Endodermal cell (in vitro differentiated cells): ENCODE data around the gene MKLN1. TPM values are rescaled to one million over a fixed set of nuclear protein-coding genes. Genes with fewer than 3 reads are reported as not detected.

Source experiments
- DNase-seq: peaks from one replicate; pipeline ENCODE4 v3.0.0-alpha.2; 2017
- H3K27ac ChIP-seq: 2 replicates; pipeline ENCODE4 v1.5.1; 2013; ENCODE audit warnings: mild to moderate bottlenecking, low read depth, low read length, moderate library complexity
- H3K27me3 ChIP-seq: 2 replicates; pipeline ENCODE4 v1.6.1; 2013; ENCODE audit warnings: mild to moderate bottlenecking, low read length, moderate library complexity; ENCODE audit not compliant: insufficient read depth, control insufficient read depth, poor library complexity, severe bottlenecking
- H3K36me3 ChIP-seq: 2 replicates; pipeline ENCODE4 v1.7.0; 2013; ENCODE audit warnings: mild to moderate bottlenecking, low read length, moderate library complexity; ENCODE audit not compliant: control insufficient read depth, insufficient read depth
- H3K4me1 ChIP-seq: one replicate; pipeline ENCODE4 v1.7.0; 2013; ENCODE audit warnings: low read length; ENCODE audit not compliant: control insufficient read depth, insufficient read depth
- H3K4me3 ChIP-seq: 2 replicates; pipeline ENCODE4 v1.5.1; 2013; ENCODE audit warnings: mild to moderate bottlenecking, low read length, moderate library complexity
- H3K9ac ChIP-seq: 2 replicates; pipeline ENCODE4 v1.6.1; 2013; ENCODE audit warnings: mild to moderate bottlenecking, low read length, moderate library complexity; ENCODE audit not compliant: poor library complexity, severe bottlenecking; ENCODE audit errors: extremely low read depth
- H3K9me3 ChIP-seq: 2 replicates; pipeline ENCODE4 v1.6.1; 2013; ENCODE audit warnings: mild to moderate bottlenecking, low read length, moderate library complexity; ENCODE audit not compliant: control insufficient read depth
- H3K27ac Mint-ChIP-seq: 2 replicates; pipeline ENCODE4 v1.8.0; 2020; ENCODE audit warnings: mixed read lengths
- H3K27me3 Mint-ChIP-seq: 2 replicates; pipeline ENCODE4 v1.8.0; 2021; ENCODE audit warnings: mild to moderate bottlenecking, mixed read lengths; ENCODE audit not compliant: insufficient read depth
- H3K36me3 Mint-ChIP-seq: 2 replicates; pipeline ENCODE4 v1.8.0; 2020; ENCODE audit warnings: low read depth, mixed read lengths
- H3K4me1 Mint-ChIP-seq: 2 replicates; pipeline ENCODE4 v1.8.0; 2020; ENCODE audit warnings: mixed read lengths
- H3K4me3 Mint-ChIP-seq: 2 replicates; pipeline ENCODE4 v1.8.0; 2020; ENCODE audit warnings: mild to moderate bottlenecking, moderate library complexity, mixed read lengths
- H3K9me3 Mint-ChIP-seq: 2 replicates; pipeline ENCODE4 v1.8.0; 2020; ENCODE audit warnings: mild to moderate bottlenecking, mixed read lengths
- CTCF ChIP-seq: fragments of 200-600 bp; sonication (generic); conservative IDR thresholded peaks from 2 replicates; pipeline ENCODE4 v1.5.0; 2021; ENCODE audit warnings: antibody characterized with exemption, mild to moderate bottlenecking
- WGBS, 2 experiments: methylation state at CpG; one replicate each; pipeline versions ENCODE4 v1.1.5 to v1.1.7; 2013; ENCODE audit warnings: missing lambda C conversion rate in 2 of 2, mixed read lengths in 1 of 2; ENCODE audit not compliant: insufficient coverage in 1 of 2, insufficient read length in 1 of 2; 5-methylcytosine and 5-hydroxymethylcytosine counted together
- total RNA-seq, 2 donors: library from RNA; stranded (reverse); fragmentation: NEBNext Ultra II Directional in 1 of 2; extraction: Animal tissue kit (Norgen Biotek cat#: 25700) in 1 of 2; gene quantifications; 2 replicates in 1 of 2; 3 replicates in 1 of 2; pipeline ENCODE4 v1.2.1, GENCODE V29; 2021

The MKLN1 gene
- total RNA-seq, 2 donors from 2014 or later: 69.3 to 71.8 TPM

- no peaks in the 10 kb centered on the region for H3K9me3 ChIP-seq
- no peaks in the 10 kb centered on the region for H3K27me3 ChIP-seq
- H3K27me3 Mint-ChIP-seq: no peaks in the 10 kb centered on the region
- no peak overlapping the region for H3K4me3 ChIP-seq
- peaks cover 22% of the 10 kb centered on the region for H3K36me3 Mint-ChIP-seq
- H3K9me3 Mint-ChIP-seq: no peaks in the 10 kb centered on the region
- H3K4me1 Mint-ChIP-seq: peaks cover 21% of the 10 kb centered on the region
- WGBS, 2 experiments: 100% methylated on average over 1 of the region's 1 CpG; no CpG with 5 or more reads in 1 of the 2 experiments
- no peak for TF ChIP-seq CTCF
- DNase-seq: no peak
- H3K27ac Mint-ChIP-seq: no peak overlapping the region
- no peak overlapping the region for H3K27ac ChIP-seq
- H3K4me3 Mint-ChIP-seq: no peak overlapping the region
- peaks cover 44% of the 10 kb centered on the region for H3K36me3 ChIP-seq
- no peak overlapping the region for H3K9ac ChIP-seq
- no peaks in the 10 kb centered on the region for H3K4me1 ChIP-seq
Measured at GRCh38 chr7:131388126-131388525, 60.5 kb downstream of the MKLN1 start.

GRCh38 chr7:131390275-131390674 lies 62.6 kb downstream of the MKLN1 start:
- Histone ChIP-seq H3K4me1 (no peaks in the 10 kb centered on the region), H3K36me3 (peaks cover 46% of the 10 kb centered on the region), H3K4me3 (no peak overlapping the region), H3K9me3 (no peaks in the 10 kb centered on the region), H3K27ac (no peak overlapping the region), H3K9ac (no peak overlapping the region), H3K27me3 (no peaks in the 10 kb centered on the region)
- Mint-ChIP-seq H3K4me3 (no peak overlapping the region), H3K4me1 (peaks cover 11% of the 10 kb centered on the region), H3K27ac (no peak overlapping the region), H3K9me3 (no peaks in the 10 kb centered on the region), H3K36me3 (peaks cover 22% of the 10 kb centered on the region), H3K27me3 (no peaks in the 10 kb centered on the region)
- no peak for DNase-seq
- no CpG with 5 or more reads among the region's 1 CpG for WGBS, 2 experiments
- no peak for TF ChIP-seq CTCF

- no peaks in the 10 kb centered on the region for H3K27me3 ChIP-seq
- Mint-ChIP-seq H3K27ac (no peak overlapping the region), H3K4me1 (peaks cover 8% of the 10 kb centered on the region), H3K4me3 (no peak overlapping the region), H3K36me3 (peaks cover 19% of the 10 kb centered on the region), H3K9me3 (no peaks in the 10 kb centered on the region), H3K27me3 (no peaks in the 10 kb centered on the region)
- DNase-seq: no peak
- H3K27ac ChIP-seq: no peak overlapping the region
- no peaks in the 10 kb centered on the region for H3K9me3 ChIP-seq
- no peak for TF ChIP-seq CTCF
- H3K9ac ChIP-seq: no peak overlapping the region
- H3K4me3 ChIP-seq: no peak overlapping the region
- H3K36me3 ChIP-seq: peaks cover 46% of the 10 kb centered on the region
- WGBS, 2 experiments: 85 to 91% methylated on average over 2 of the region's 2 CpGs
- H3K4me1 ChIP-seq: no peaks in the 10 kb centered on the region
Measured at GRCh38 chr7:131391145-131391544, 63.5 kb downstream of the MKLN1 start.
